GM18520 (cell line): ENCODE data around the gene HKDC1.
"Not testable (repeated sequence)": the region's sequence is repeated elsewhere in the genome, so short reads cannot be mapped to it uniquely, and the experiment has no call there.

ENCODE experiments used
- ATAC-seq: cut with Tn5 transposase; IDR thresholded peaks from one replicate; pipeline ENCODE4 v1.9.1; 2021; ENCODE audit not compliant: unreplicated experiment

The HKDC1 gene

GRCh38 chr10:69275444-69275843 lies 55.3 kb downstream of the HKDC1 start:
- no peak for ATAC-seq

DNA sequence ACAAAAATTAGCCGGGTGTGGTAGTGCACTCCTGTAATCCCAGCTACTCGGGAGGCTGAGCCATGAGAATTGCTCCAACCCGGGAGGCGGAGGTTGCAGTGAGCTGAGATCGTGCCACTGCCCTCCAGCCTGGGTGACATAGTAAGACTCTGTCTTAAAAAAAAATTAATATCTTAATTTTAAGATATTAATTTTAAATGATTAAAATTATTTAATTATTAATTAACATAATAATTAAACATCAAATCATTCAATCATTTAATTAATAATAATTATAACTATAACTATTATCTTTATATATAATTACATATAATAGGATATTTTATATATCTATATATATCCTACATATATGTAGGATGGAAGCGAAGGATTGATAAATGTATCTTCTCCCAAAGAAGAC lies 56.4 kb downstream of the HKDC1 start:
- no peak for ATAC-seq

- no peak for ATAC-seq
Measured at GRCh38 chr10:69278446-69278963, 58.4 kb downstream of the HKDC1 start, which contains the start of gene HK1. Gene HK1 (plus strand): TSS chr10:69278496.

- ATAC-seq = no peak
Measured at GRCh38 chr10:69279110-69279509, 59.0 kb downstream of the HKDC1 start.

DNA sequence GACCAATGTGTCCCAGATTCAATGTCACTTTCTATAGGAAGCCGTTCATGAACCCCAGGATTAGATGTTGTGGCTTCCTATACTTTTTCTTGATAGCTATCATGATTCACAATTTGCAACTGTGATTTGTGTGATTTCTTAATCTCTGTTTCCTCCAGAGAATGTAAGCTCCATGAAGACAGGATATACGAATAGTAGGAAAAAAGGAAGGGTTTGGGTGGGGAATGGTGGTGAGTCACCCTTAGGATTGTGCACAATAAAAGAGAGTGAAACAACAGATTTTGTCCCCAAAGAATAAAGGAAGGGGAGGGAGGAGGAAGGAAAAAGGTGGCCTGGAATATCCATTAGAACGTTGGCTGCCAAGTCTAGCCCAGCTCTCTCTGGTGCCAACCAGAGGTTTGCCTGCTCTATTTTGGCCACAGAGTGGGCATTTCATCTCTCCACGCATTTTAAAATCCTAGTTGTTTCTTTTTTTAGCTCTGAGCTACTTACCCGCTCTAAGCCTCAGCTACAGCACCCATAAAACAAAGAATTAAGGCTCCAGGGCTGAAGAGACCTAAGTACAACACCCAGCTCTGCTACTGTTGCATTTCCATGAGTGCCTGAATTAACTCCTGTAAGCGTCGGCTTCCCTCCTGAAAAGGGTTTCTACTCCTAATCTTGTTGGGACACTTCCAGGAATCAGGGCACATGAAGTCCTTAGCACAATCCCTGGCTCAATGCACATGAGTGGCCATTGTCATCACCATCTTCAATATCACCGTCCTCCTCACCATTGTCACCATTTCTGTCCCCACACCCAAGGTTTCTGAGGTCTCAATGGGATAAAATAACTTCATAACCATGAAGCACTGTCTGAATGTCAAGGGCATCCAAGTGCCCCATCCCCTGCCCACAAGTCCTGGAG lies 61.6 kb downstream of the HKDC1 start:
- no peak for ATAC-seq

DNA sequence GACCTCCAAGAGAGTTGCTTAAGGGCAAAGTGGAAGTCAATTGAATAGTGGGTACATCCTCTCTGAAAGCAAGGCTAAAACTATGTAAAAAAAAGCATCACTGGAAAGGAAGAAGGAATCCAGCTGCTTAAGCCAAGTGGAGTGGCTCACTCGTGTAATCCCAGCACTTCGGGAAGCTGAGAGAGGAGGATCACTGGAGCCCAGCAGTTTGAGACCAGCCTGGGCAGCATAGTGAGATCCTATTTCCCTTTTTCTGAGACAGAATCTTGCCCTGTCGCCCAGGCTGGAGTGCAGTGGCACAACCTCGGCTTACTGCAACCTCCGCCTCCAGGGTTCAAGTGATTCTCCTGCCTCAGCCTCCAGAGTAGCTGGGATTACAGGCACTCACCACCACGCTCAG lies 64.3 kb downstream of the HKDC1 start:
- ATAC-seq = not testable (repeated sequence)

- no peak for ATAC-seq
Measured at GRCh38 chr10:69285699-69286098, 65.6 kb downstream of the HKDC1 start.

DNA sequence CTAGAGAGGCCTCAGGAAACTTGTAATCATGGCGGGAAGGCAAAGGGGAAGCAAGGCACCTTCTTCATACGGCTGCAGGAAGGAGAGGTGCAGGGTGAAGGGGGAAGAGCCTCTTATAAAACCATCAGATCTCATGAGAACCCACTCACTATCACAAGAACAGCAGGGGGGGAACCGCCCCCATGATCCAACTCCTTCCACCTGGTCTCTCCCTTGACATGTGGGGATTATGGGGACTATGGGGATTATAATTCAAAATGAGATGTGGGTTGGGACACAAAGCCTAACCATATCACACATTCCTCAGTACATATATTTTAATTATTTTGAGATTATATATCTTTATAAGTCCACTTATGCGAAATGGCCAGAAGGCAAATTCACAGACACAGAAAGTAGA lies 67.0 kb downstream of the HKDC1 start:
- ATAC-seq = no peak

GRCh38 chr10:69290993-69291392 lies 70.9 kb downstream of the HKDC1 start:
- ATAC-seq = no peak

DNA sequence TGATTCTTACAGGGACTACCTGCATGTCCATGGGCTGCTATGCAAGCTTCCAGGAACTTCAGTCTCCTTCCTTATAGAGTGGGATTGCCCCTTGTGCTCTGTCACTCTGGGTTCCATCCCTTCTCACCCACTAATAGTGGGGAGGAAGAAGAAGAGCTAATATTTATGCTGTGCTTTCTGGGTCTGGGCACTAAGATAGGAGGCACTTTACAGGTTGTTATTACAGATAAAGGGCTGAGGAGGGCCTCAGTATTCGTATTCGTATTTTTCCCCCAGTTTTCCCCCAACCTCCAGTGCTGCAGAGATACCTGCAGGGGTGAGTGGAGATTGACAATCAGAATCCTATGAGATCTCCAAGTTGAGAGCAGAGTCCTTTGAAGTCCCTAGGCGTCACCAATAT lies 72.3 kb downstream of the HKDC1 start:
- ATAC-seq = no peak

DNA sequence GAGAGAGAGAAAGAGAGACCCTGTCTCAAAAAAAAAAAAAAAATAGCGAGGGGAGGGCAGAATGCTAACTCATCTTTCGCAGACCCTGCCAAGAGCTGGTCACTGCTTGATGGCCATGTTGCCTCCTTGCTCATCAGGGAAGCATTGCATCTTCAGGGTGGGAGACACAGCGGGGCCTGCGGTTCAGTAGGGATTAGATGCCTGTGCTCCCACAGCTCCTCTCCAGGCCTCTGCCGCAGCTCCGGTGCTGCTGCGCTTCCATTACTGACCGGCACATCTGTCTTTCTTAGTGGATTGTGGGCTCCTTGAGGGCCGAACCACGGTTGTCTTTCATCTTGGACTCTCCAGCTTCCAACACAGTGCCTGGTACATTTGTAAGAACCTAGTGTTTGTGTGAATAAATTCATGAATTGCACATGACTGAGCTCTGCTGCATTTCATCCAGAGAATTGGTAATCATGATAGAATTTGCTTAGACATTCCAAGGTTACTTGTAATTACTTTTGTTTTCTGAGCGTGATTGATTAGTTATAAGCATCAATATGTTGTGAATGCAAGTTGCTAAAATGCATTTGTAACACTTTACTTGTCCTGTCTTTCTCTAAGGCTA lies 75.0 kb downstream of the HKDC1 start:
- no peak for ATAC-seq

DNA sequence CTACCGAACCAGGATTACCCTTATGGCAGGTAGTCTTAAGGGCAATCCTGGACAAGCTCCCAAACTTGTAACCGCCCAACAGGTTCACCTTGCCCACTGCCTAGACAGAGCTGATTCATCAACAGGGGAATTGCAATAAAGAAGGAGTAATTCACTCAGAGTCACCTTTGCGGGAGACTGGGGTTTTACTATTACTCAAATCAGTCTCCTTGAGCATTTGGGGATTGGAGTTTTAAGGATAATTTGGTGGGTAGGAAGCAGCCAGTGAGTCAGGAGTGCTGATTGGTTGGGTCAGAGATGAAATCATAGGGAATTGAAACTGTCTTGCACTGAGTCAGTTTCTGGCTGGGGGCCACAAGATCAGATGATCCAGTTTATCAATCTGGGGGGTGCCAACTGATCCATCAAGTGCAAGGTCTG lies 83.5 kb downstream of the HKDC1 start:
- ATAC-seq = no peak

DNA sequence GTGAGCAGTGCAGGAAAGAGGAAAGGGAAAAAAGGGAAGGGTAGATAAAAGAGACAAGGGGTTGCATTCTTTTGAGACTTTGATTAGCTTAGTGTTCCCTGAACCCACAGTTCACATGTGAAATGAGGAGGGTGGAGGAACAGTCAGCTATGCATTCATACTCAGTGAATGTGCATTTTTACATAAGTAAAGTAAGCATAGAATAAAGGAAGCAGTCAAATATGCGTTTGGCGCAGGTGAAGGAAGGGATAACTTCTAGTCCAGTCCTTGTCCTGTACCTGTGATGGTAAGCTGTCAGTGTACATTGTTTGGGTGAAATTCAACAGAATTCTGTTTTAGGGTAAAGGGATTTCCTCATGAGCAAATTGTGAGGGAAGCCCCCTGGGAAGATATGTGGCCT lies 86.3 kb downstream of the HKDC1 start:
- ATAC-seq = no peak

- ATAC-seq = no peak
Measured at GRCh38 chr10:69307434-69307833, 87.3 kb downstream of the HKDC1 start.

GRCh38 chr10:69308304-69308703 lies 88.2 kb downstream of the HKDC1 start:
- not testable (repeated sequence) for ATAC-seq

GRCh38 chr10:69311309-69311708 lies 91.2 kb downstream of the HKDC1 start:
- no peak for ATAC-seq

GRCh38 chr10:69312528-69312927 lies 92.4 kb downstream of the HKDC1 start:
- no peak for ATAC-seq

DNA sequence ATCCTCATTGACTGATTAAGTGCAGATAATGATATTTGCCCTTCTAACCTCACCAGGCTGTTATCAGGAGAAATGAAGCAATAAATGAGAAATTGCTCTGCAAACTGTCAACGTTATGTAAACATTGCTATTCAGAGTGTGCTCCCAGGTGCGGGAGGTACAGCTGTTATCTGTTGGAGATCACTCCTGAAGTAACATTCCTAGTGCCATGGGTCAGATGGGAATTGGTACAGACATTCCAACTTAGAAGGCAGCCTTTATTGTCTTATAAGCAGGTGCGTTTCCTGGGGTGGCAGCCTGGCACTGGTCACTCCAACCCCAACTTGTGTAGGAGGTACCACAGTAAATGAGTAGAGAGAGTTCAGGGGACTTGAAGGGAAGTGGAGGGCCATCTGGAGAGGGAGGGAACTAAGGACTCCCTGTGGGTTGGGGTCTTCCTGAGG lies 95.0 kb downstream of the HKDC1 start:
- ATAC-seq = no peak

DNA sequence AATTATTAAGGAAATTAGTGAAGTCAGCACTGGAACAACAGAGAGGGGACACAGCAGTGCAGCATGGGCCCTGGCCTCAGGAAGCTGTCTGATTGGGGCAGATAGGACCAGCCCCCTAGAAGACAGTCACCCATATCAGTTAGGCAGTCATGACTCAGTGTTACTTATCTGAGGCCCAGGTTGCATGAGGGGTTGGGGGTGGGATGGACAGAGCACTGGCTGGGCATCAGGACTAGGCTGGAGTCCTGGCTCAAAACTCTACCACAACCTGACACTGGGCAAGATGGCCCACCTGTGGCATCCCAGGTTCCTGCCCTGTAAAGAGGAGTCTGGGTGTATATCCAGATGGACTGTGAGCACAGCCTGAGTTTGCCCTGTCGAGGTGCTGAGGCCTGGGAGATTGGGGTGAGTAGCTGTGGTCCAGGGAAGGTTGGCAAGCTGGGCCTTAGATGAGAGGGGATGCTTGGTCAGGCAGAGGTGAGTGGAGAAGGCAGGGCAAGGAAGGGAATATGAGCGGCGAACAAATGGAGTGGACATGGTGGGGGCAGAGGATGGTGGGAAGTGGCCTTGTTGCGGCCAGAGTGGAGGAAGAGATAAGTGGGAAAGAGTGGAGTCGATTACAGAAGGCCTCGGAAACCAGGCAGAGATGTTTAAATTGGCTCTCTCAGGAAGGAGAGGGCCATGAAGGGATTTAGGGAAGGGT lies 95.6 kb downstream of the HKDC1 start:
- ATAC-seq = no peak

- no peak for ATAC-seq
Measured at GRCh38 chr10:69316313-69317059, 96.4 kb downstream of the HKDC1 start.
